ENCODE measurements around the gene C1QTNF9B. TPM values are rescaled to one million over a fixed set of nuclear protein-coding genes. Genes with fewer than 3 reads are reported as not detected.

The C1QTNF9B gene
- total and polyA plus RNA-seq, 5 donors from 2014 or later = not detected

- no peaks in the 10 kb centered on the region for H3K36me3 ChIP-seq (ENCODE audit: control insufficient read depth, insufficient read depth, low read length)
- Mint-ChIP-seq H3K27me3 (no peaks in the 10 kb centered on the region), H3K27ac (no peak overlapping the region)
These were observed 49.8 kb downstream of the C1QTNF9B start for GRCh38 chr13:23847497-23847896.

DNA sequence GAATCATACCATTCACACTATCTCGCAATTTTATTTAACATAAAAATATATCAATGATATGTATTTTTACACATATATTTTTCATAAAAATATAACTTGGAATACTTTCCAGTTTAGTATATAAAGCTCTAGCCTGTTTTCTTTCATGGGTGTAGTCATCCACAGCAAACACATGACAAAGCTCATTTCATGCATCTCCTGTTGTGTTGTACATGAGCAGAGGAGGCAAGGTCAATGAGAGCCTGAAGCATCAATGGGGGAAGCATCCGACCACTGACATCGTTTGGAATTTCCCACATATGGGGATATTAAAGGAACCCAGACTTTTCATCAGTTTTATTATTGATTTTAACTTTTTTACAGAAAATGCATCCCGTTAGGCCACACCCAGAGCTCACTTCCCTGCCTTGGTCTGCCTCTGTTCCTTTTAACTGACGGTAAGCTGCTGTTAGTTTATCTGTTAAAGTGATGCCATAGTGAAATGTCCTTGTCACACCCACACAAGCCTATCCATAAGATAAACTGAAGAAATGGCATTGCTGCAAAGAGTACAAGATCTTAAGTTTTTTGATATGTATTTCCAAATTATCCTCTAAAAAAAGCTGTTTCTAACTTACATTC, 52.1 kb downstream of the C1QTNF9B start:
- Mint-ChIP-seq H3K9me3 (no peaks in the 10 kb centered on the region), H3K4me3 (no peak overlapping the region), H3K4me1 (peaks cover 0 to 12% (median 5%) of the 10 kb centered on the region in 4 donors), H3K27me3 (peaks cover 5% of the 10 kb centered on the region), H3K27ac (no peak overlapping the region), H3K36me3 (peaks cover 60% of the 10 kb centered on the region)
- H3K9me3 ChIP-seq (ENCODE audit: control insufficient read depth in 2 of 2, low read length in 2 of 2) = no peaks in the 10 kb centered on the region
- no peak for DNase-seq
- no peaks in the 10 kb centered on the region for H3K36me3 ChIP-seq (ENCODE audit: control insufficient read depth, insufficient read depth, low read length)
- no peak for ATAC-seq (ENCODE audit: low read depth in 2 of 2)
- H3K27me3 ChIP-seq (ENCODE audit: control insufficient read depth, insufficient read depth, low read length) = no peaks in the 10 kb centered on the region
- H3K4me3 ChIP-seq (ENCODE audit: low read depth, low read length) = no peak overlapping the region
- no peak overlapping the region for H3K27ac ChIP-seq (ENCODE audit: insufficient read depth, low read length, poor library complexity, severe bottlenecking)
- H3K4me1 ChIP-seq (ENCODE audit: control insufficient read depth, insufficient read depth, low read length, poor library complexity, severe bottlenecking) = no peaks in the 10 kb centered on the region

More at GRCh38 chr13:23847497-23847896, 49.8 kb downstream of the C1QTNF9B start:
- Histone ChIP-seq H3K4me3 (ENCODE audit: low read depth, low read length) (no peak overlapping the region), H3K9me3 (ENCODE audit: control insufficient read depth in 2 of 2, low read length in 2 of 2) (no peaks in the 10 kb centered on the region), H3K27ac (ENCODE audit: insufficient read depth, low read length, poor library complexity, severe bottlenecking) (no peak overlapping the region), H3K27me3 (ENCODE audit: control insufficient read depth, insufficient read depth, low read length) (no peaks in the 10 kb centered on the region), H3K4me1 (ENCODE audit: control insufficient read depth, insufficient read depth, low read length, poor library complexity, severe bottlenecking) (no peaks in the 10 kb centered on the region)
- H3K9me3 Mint-ChIP-seq = no peaks in the 10 kb centered on the region
- peaks cover 59% of the 10 kb centered on the region for H3K36me3 Mint-ChIP-seq
- no peak overlapping the region for H3K4me3 Mint-ChIP-seq
- peaks cover 0 to 12% (median 6%) of the 10 kb centered on the region in 4 donors for H3K4me1 Mint-ChIP-seq
- ATAC-seq (ENCODE audit: low read depth in 2 of 2) (no peak), DNase-seq (no peak)

DNA sequence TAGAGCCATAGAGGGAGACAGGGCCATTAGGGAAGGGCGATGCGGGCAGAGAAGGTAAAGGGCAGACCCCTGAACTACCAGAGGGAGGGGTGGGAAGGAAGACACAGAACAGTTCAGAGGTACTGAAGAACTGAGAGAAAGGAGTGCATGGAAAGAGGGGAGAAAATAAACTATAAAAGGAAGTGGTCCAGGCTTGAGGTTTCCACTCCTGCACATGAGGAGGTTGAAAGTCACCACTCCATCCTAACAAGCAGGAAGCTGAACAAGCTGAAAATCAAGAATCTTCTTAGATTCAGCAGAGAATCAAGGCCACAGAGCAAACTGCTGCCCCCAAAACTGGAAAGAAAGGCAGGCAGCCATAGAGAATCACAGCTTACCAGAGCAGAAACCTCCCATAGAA, 53.2 kb downstream of the C1QTNF9B start:
- Mint-ChIP-seq H3K4me3 (no peak overlapping the region), H3K27ac (peak overlapping the region in 1 of 3 donors; percentile 81), H3K27me3 (peaks cover 5% of the 10 kb centered on the region), H3K36me3 (peaks cover 57% of the 10 kb centered on the region), H3K9me3 (no peaks in the 10 kb centered on the region), H3K4me1 (peaks cover 0 to 10% (median 4%) of the 10 kb centered on the region in 4 donors)
- Histone ChIP-seq H3K36me3 (ENCODE audit: control insufficient read depth, insufficient read depth, low read length) (no peaks in the 10 kb centered on the region), H3K27me3 (ENCODE audit: control insufficient read depth, insufficient read depth, low read length) (no peaks in the 10 kb centered on the region), H3K9me3 (ENCODE audit: control insufficient read depth in 2 of 2, low read length in 2 of 2) (no peaks in the 10 kb centered on the region), H3K4me3 (ENCODE audit: low read depth, low read length) (no peak overlapping the region), H3K27ac (ENCODE audit: insufficient read depth, low read length, poor library complexity, severe bottlenecking) (no peak overlapping the region), H3K4me1 (ENCODE audit: control insufficient read depth, insufficient read depth, low read length, poor library complexity, severe bottlenecking) (no peaks in the 10 kb centered on the region)
- ATAC-seq (ENCODE audit: low read depth in 2 of 2) = no peak
- DNase-seq = no peak

DNA sequence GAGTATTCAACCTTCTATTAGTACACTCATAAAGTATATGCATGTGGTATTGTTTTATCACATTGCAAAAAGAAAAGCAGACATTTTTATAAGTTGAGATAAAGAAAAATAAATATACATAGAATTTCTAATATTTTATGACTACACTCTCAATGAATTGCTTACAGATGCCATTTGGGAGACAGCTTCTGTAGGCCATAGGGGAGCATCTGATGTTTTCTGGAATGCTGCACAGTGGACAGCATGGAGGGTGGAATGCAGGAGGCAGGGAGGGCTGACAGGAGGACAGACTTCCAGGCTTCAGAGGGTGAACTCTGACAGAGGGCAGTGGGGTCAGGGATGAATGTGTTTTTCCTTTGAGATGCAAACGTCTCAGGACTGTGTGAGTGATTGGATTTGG, 53.9 kb downstream of the C1QTNF9B start:
- H3K36me3 ChIP-seq (ENCODE audit: control insufficient read depth, insufficient read depth, low read length) = no peaks in the 10 kb centered on the region
- H3K4me3 ChIP-seq (ENCODE audit: low read depth, low read length) = no peak overlapping the region
- ATAC-seq (ENCODE audit: low read depth in 2 of 2) (no peak), DNase-seq (no peak)
- H3K4me1 ChIP-seq (ENCODE audit: control insufficient read depth, insufficient read depth, low read length, poor library complexity, severe bottlenecking) = no peaks in the 10 kb centered on the region
- Mint-ChIP-seq H3K4me1 (peaks cover 0 to 10% (median 4%) of the 10 kb centered on the region in 4 donors), H3K36me3 (peaks cover 60% of the 10 kb centered on the region), H3K9me3 (no peaks in the 10 kb centered on the region), H3K27me3 (peaks cover 5% of the 10 kb centered on the region), H3K27ac (peak overlapping the region in 2 of 3 donors; percentile 19 to 81), H3K4me3 (no peak overlapping the region)
- no peaks in the 10 kb centered on the region for H3K9me3 ChIP-seq (ENCODE audit: control insufficient read depth in 2 of 2, low read length in 2 of 2)
- no peaks in the 10 kb centered on the region for H3K27me3 ChIP-seq (ENCODE audit: control insufficient read depth, insufficient read depth, low read length)
- H3K27ac ChIP-seq (ENCODE audit: insufficient read depth, low read length, poor library complexity, severe bottlenecking) = no peak overlapping the region

GRCh38 chr13:23842406-23842805, 54.9 kb downstream of the C1QTNF9B start:
- no peak for DNase-seq
- Histone ChIP-seq H3K27ac (ENCODE audit: insufficient read depth, low read length, poor library complexity, severe bottlenecking) (no peak overlapping the region), H3K4me1 (ENCODE audit: control insufficient read depth, insufficient read depth, low read length, poor library complexity, severe bottlenecking) (no peaks in the 10 kb centered on the region), H3K27me3 (ENCODE audit: control insufficient read depth, insufficient read depth, low read length) (no peaks in the 10 kb centered on the region), H3K4me3 (ENCODE audit: low read depth, low read length) (no peak overlapping the region), H3K9me3 (ENCODE audit: control insufficient read depth in 2 of 2, low read length in 2 of 2) (no peaks in the 10 kb centered on the region), H3K36me3 (ENCODE audit: control insufficient read depth, insufficient read depth, low read length) (no peaks in the 10 kb centered on the region)
- Mint-ChIP-seq H3K27ac (no peak overlapping the region), H3K4me3 (no peak overlapping the region), H3K36me3 (peaks cover 55% of the 10 kb centered on the region), H3K27me3 (peaks cover 5% of the 10 kb centered on the region), H3K4me1 (peaks cover 0 to 10% (median 5%) of the 10 kb centered on the region in 4 donors), H3K9me3 (no peaks in the 10 kb centered on the region)
- ATAC-seq (ENCODE audit: low read depth in 2 of 2) = no peak

Other genes starting within 250 kb of the C1QTNF9B start
- gene MIPEP, start 8.1 kb downstream of the C1QTNF9B start, total RNA-seq = 4.9 TPM
- gene MIPEP, start 8.1 kb downstream of the C1QTNF9B start, polyA plus RNA-seq = 10 to 100 TPM; 14.4 to 22.0 (median 19.6) TPM

Data from CD4-positive, CD25-positive, alpha-beta regulatory T cell (primary cell).